Right forelimb (tissue), 1 donor: ENCODE results near the gene PARD3.

Experiments
- DNase-seq: peaks from one replicate; pipeline ENCODE4 v3.0.0-alpha.2; 2018

PARD3 gene

DNA sequence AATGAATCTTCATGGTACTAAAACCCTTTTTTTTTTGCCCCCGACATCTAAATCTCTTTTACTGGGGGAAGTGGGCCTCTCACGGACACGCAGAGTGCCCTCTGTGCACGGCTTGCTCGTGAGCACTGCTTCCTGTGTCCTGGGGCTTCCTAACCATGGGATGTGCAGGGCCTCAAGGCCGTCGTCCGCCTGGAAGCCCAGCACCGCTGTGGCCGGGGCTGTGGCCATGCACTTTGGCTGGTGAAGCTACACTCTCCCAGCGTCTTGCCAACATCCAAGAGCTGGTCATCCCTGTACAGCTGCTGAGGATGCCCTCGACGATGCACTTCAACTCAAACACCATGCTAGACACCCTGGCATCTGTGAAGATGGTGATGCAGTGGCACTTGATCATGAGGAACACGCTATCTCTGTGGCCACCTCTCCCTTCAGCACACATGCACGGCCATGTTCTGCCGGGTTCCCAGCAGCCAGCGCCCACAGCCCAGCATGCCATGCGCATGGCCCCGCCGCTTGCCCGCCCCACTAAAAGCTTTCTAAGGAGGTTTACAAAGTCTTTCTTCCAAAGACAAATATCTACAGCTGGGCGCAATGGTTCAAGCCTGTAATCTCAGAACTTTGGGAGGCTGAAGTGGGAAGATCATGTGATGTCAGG, 326.5 kb downstream of the PARD3 start:
- DNase-seq = no peak

DNA sequence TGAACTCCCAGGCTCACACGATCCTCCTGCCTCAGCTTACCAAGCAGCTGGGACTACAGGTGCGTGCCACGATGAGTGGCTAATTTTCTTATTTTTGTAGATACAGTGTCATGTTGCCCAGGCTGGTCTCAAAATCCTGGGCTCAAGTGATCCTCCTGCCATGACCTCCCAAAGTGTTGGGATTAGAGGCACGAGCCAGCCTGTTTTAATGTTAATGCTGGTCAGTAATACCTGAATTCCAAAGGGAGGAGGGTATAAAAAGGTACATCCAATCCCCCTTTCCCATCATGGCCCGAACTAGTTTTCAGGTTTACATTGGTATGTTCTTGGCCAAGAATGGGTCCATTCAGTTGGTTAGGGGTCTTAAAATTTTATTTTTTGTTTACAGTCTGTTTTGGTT, 329.1 kb downstream of the PARD3 start:
- DNase-seq = no peak

GRCh38 chr10:34484164-34484563, 330.9 kb downstream of the PARD3 start:
- DNase-seq = no peak

- no peak for DNase-seq
These were observed 334.8 kb downstream of the PARD3 start for GRCh38 chr10:34480345-34480744.

DNA sequence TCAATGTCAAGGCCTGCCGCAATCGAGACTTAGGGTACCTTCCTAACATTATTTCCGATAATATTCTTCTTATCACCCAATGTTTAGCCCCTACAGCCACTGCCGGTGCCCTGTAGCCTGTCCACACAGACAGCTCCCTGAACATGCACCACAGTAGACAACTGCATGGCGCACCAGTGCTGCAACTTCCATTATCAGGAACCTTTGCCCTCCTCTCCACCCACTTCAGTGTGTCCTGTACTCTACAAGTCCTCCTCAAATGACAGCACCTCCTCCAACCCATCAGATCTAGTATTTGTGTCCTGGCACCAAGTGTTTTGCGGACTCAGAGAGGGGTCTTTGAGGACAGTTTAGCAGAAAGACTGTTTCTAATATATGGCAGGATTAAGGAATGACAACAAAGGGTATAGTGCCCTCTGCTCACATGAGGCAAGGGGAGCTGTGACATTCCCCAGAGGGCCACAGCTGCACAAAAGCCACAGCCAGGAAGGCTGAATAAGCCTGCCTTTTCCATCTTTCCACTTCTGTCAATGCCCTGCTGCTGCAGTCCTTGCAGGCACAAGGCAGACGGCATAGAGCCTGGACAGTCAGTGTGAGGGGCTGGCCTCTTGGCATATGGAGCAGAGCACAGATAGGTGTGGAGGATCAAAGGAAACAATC, 335.4 kb downstream of the PARD3 start:
- no peak for DNase-seq

GRCh38 chr10:34477249-34477648, 337.8 kb downstream of the PARD3 start:
- no peak for DNase-seq

DNA sequence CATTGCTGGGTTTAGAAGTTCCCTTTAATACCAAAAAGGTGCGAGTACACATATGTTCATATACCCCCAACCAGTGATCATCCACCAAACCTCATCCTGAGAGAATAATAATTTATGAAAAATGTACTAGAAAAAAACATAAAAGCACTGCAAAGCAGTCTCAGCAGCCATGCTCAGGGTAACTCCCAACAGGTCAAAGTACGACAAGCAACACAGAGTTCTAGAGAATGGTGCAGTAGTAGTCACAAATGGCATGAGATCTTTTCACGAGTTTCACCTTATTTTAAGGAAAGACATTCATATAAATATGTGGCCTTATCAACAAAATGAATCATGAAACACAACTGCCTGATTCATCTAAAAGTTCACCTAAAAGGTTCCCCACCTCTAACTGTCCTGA, 338.5 kb downstream of the PARD3 start:
- DNase-seq = no peak

GRCh38 chr10:34475786-34476185, 339.3 kb downstream of the PARD3 start:
- DNase-seq = no peak

GRCh38 chr10:34475274-34475646, 339.8 kb downstream of the PARD3 start:
- no peak for DNase-seq

DNA sequence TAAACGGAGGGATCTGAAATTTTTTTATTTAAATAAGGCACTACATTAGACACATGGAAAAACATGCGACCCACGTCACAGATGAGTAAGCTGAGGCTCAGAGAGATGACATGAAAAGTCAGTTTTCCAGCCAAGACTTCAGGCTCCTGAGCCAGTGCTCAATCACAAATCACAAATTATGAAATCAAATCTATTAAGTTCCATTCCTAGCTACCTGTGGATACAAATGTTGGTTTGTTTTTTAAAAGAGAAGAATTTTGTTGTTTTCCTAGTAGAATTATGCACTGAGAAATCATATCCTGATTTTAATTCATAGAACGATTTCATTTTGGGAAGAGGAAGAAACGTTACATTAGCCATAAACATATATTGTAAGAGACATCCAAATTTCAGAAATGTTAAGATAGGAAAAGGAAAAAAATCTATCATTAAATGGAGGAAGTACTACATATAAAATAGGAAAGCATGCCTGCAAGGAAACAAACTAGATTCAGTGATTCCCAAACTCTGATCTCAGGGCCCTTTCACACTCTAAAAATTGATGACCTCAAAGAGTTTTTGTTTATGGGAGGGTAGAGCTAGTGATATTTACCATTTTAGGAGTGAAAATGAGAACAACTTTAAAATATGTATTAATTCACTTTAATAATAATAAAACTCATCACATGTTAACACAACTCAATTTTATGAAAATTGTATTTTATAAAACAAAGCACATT, 340.4 kb downstream of the PARD3 start:
- no peak for DNase-seq

- DNase-seq = no peak
These were observed 341.1 kb downstream of the PARD3 start for GRCh38 chr10:34474009-34474376.

GRCh38 chr10:34473174-34474008, 341.7 kb downstream of the PARD3 start:
- DNase-seq = no peak

GRCh38 chr10:34470307-34470706, 344.8 kb downstream of the PARD3 start:
- DNase-seq = no peak

- no peak for DNase-seq
These were observed 345.6 kb downstream of the PARD3 start for GRCh38 chr10:34469446-34469845.

DNA sequence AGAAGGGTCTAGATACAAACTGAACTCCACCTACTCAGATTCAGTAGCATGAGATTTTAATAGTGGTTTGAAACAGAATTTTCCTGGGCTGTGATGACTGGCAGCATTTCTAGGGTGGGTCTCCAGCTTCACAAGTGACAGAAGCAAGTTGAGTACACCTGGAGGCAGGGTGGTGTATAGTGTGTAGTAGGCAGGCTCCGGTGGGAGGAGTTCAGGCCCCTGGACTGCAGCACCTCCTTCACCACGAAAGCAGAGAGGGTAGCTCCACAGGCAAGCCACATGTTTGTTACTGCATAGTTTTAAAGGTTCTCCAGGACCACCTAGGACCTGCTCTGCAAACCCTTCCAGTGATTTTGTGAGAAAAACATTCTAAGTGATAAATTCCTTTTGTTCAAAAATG, 347.2 kb downstream of the PARD3 start:
- no peak for DNase-seq

GRCh38 chr10:34467364-34467763, 347.7 kb downstream of the PARD3 start:
- DNase-seq = no peak

- DNase-seq = no peak
These were observed 349.4 kb downstream of the PARD3 start for GRCh38 chr10:34465678-34466077.

DNA sequence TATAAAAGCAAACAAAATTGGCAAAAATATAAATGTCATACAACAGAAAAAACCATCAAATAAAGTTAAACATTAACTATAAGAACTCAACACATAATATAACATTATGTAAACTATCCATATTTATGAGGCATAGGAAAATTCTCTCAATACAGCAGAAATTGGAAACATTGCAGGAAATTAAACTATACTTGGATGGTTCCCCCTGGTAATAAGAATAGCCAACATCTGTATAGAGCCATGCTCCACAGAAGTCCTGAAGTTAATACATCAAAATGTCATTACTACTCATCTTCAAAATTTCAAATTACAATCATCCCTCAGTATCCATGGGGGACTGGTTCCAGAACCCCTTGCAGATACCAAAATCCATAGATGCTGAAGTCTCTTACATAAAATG, 350.5 kb downstream of the PARD3 start:
- no peak for DNase-seq

DNA sequence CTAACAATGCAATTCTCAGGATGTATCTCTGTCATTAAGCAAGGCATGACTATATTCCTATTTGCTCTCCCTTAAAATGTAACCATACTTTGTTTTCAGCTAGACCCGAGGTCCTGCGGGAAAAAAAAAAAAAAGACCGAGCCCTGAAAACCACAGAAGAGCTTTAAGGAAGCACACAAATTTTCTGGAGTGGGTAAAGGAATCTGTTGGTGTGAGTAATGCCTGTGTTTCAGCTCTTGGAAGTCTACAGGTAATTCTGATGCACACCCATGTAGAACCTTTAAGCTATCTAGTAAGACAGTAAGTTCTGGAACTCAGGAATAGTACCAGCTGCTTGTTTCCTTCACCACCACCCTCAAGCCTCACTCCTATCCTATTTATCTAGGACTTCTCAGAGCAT, 351.1 kb downstream of the PARD3 start:
- DNase-seq = no peak

GRCh38 chr10:34462993-34463392, 352.1 kb downstream of the PARD3 start:
- no peak for DNase-seq

GRCh38 chr10:34462056-34462455, 353.0 kb downstream of the PARD3 start:
- no peak for DNase-seq

- no peak for DNase-seq
These were observed 360.4 kb downstream of the PARD3 start for GRCh38 chr10:34454590-34455261.

- DNase-seq = no peak
These were observed 365.3 kb downstream of the PARD3 start for GRCh38 chr10:34449836-34450235.
